Activated CD4-positive, alpha-beta T cell treated with anti-CD3 and anti-CD28 coated beads, Interleukin-2, amount 50 U/mL, for 16 hours (primary cell): ENCODE data around the gene OR2AT4.
"Not testable (repeated sequence)": the region's sequence is repeated elsewhere in the genome, so short reads cannot be mapped to it uniquely, and the experiment has no call there.

Source experiments
- DNase-seq: peaks from one replicate; pipeline ENCODE4 v3.0.0-alpha.2; 2020

OR2AT4 gene

DNA sequence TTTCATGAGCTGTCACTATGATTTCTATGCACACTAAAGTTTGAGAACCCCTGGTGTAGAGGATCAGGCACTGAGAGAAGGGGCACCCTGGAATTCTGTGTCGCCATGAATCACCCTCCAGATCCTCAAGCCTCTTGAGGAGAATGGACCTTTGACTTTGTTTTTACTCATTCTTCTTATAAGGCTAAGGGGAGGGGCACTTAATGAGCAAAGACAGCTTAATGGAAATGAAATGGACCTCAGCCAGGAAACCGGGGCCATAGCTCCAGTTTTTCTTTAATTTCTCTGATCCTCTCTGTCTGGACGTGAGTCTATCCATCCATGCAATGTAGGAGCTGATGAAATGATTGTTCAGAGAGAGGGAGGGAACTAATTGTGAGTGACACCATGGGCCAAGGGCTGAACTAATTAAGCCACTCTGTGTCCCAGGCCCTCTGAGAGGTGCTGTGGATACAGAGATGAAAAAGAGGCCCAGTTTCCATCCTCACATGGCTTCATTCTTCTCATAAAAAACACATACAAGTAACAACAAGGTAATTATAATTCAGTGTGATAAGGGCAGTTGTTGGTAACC lies 32.8 kb downstream of the OR2AT4 start:
- DNase-seq: no peak

- no peak for DNase-seq
Observed at GRCh38 chr11:75059299-75059698, 37.4 kb downstream of the OR2AT4 start.

DNA sequence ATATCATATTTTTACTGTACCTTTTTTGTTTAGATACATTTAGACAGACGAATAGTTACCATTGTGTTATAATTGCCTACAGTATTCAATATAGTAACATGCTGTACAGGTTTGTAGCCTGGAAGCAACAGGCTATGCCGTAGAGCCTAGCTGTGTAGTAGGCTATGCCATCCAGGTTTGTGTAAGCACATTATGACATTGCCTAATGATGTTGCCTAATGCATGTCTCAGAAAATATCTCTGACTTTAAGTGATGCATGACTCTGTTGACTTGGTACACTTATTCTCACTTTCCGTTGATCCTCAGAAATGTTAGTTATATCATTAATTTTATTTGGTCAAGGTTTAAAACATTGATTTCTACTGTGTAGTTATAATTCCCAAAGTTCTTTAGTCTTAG lies 39.9 kb downstream of the OR2AT4 start:
- DNase-seq: no peak

DNA sequence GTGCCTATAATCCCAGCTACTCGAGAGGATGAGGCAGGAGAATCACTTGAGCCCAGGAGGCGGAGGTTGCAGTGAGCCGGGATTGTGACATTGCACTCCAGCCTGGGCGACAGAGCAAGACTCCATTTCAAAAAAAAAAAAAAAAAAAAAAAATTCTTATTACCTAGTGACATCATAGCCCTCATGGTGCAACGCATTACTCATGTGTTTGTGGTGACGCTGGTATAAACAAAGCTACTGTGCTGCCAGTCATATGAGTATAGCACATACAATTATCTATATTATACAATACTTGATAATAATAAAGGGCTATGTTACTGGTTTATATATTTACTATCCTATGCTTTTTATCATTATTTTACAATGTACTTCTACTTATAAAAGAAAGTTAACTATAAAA lies 41.2 kb downstream of the OR2AT4 start:
- DNase-seq: no peak

DNA sequence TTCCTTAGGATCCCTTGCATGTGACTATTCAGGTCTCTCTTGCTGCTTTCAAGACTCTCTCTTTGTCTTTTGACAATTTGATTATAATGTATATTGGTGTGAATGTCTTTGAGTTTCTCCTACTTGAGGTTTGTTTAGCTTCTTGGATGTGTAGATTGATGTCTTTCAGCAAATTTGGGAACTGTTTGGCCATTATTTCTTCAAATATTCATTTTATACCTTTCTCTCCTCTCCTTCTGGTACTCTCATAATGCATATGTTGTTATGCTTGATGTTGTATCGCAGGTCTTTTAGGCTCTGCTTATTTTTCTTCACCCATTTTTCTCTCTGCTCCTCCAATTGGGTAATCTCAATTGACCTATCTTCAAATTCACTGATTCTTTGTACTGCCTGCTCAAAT lies 44.2 kb downstream of the OR2AT4 start:
- no peak for DNase-seq

DNA sequence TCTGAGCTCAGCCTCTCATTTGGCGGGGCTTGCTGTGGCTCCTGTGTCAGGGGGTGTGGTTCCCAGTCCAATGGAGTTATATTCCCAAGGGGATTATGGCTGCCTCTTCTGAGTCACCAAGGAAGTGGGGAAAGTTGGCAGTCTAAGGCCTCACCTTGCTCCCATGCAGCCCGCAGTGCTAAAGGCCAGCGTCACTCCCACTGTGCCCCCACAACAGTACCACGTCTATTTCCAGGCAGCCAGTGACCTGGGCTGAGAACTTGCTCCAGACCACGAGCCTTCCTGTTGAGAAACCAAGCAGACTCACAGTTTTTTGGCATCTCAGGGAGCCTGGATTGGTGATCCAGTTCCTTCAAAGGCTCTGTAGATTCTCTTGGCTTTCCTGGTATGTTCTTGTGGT lies 45.6 kb downstream of the OR2AT4 start:
- DNase-seq: no peak

GRCh38 chr11:75050516-75050915 lies 46.2 kb downstream of the OR2AT4 start:
- no peak for DNase-seq

- not testable (repeated sequence) for DNase-seq
Observed at GRCh38 chr11:75049501-75050266, 47.0 kb downstream of the OR2AT4 start.

DNA sequence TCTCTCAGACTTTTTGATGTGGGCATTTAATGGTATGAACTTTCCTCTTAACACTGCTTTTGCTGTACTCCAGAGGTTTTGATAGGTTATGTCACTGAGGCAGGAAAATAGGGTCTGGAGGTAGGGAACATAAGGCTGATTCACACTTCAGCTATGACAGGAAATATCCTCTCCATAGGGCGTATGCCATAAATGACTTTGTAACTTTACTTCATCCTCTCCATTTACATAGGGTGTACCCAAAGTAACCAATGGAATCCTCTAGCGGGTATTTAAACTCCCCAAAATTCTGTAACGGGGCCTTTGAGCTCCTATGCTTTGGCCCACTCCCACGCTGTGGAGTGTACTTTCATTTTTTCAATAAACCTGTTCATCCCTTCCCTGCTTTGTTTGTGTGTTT lies 49.5 kb downstream of the OR2AT4 start:
- no peak for DNase-seq

DNA sequence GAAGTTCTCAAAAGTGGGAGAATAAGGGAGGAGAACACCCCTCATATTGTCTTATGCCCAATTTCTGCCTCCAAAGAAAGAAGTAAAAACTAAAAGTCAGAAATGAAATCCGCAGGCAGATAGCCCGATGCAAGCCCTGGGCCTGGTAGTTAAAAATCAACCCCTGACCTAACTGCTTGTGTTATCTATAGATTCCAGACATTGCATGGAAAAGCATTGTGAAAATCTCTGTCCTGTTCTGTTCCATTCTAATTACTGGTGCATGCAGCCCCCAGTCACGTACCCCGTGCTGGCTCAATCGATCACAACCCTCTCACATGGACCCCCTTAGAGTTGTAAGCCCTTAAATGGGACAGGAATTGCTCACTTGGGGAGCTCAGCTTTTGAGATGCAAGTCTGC lies 50.0 kb downstream of the OR2AT4 start:
- DNase-seq: not testable (repeated sequence)

DNA sequence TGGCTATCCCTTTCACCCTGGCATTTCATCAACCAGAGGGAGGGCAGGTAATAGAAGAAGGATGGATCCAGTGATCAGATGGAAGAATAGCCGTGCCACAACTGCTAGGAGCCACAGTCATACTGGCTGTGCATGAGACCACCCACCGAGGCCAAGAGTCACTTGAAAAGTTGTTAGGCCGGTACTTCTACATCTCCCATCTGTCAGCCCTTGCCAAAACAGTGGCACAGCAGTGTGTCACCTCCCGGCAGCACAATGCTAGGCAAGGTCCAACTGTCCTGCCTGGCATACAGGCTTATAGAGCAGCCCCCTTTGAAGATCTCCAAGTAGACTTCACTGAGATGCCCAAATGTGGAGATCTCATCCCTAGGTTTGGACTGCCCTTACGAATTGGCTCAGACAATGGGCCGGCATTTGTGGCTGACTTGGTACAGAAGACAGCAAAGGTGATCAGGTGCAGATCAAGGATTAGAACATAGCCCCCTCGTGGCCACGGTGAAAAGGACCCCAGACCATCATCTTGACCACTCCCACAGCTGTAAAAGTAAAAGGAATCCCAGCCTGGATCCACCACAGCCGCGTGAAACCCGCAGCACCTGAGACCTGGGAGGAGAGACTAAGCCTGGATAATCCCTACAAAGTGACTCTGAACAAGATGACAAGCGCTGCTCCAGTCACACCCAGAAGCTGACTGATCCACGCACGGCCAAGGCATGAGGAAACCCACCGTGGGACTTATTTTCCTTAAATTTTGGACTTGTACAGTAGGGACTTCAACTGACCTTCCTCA lies 52.1 kb downstream of the OR2AT4 start:
- not testable (repeated sequence) for DNase-seq

- not testable (repeated sequence) for DNase-seq
Observed at GRCh38 chr11:75041821-75042220, 54.9 kb downstream of the OR2AT4 start.

DNA sequence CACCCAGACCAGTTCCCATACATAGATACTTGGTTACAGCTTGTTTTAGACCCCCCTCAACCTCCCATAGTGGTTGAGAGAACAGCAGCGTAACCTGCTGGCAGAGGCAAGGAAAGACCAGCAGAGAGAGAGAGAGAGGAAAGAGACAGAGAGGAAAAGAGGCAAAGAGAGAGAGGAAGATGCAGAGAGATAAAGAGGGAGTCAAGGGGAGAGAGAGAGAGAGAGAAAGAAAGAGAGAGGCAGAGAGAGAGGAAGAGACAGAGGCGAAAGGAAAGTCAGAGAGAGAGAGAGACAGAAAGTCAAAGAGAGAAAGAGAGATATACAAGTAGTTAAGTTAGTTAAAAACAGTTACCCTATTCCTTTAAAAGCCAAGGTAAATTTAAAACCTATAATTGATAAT lies 55.4 kb downstream of the OR2AT4 start:
- no peak for DNase-seq

DNA sequence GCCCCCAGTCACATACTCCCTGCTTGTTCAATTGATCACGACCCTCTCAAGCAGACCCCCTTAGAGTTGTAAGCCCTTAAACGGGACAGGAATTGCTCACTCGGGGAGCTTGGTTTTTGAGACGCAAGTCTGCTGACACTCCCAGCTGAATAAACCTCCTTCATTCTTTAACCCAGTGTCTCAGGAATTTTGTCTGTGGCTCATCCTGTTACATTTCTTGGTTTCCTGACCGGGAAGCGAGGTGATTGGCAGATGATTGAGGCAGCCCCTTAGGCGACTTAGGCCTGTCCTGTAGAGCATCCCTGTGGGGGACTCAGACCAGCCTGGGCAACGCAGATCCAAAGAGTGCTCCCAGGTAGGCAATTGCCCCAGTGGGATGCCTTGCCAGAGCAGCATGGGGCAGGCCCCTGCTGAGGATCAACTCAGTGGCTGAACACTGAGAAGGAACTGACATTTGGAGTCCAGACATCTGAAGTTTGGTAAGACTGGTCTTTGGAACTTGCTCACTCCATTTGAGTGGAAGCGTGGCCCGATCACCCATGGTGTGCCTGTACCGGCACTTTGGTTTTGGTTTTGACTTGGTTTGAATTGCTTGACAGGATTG lies 56.4 kb downstream of the OR2AT4 start:
- DNase-seq: no peak

DNA sequence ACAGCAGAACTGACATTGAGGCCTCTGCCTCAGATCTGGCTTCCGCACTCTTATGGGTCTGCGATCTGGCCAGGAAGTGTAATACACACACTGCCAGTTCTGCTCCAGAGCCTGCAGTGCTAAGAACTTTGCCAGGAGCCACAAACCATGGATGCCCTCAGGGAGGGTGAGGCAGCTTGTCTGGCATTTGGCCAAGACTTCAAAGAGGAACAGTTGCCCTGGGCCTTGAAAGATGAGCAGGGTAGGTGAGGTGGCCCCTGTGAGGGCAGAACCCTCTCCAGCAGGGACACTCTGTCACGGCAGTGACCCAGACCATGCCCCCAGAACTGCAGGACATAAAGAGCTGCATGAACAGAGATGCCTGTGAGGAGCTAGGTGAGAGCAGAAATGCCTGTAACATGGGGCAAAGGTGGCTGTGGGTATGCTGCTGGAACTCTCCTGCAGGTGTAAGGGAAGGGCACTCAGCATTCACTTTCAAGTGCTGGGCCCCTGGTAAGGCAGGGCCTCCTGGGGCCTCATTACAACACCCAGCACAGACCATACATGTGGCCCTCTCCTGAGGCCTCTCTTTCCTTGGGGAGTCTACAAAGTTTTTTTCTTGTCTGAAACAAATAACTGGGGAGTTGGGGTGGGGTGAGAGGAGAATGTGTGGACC lies 60.6 kb downstream of the OR2AT4 start:
- no peak for DNase-seq

DNA sequence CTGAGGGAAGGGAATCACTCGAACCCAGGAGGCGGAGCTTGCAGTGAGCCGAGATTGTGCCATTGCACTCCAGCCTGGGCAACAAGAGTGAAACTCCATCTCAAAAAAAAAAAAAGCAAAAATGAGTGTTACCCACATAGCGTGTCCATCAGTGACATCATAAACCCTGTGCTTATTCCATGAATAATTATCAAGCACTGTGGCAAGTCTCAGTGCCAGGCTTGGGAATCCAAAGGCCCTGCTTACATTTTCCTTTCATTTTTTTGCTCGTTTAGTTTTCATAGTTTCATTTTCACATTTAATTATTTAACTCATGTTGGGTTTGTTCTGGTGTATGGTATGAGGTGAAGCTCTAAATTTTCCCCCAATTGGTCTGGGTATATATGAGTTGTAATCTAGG lies 61.4 kb downstream of the OR2AT4 start:
- DNase-seq: no peak

GRCh38 chr11:75033916-75034315 lies 62.8 kb downstream of the OR2AT4 start:
- DNase-seq: no peak

DNA sequence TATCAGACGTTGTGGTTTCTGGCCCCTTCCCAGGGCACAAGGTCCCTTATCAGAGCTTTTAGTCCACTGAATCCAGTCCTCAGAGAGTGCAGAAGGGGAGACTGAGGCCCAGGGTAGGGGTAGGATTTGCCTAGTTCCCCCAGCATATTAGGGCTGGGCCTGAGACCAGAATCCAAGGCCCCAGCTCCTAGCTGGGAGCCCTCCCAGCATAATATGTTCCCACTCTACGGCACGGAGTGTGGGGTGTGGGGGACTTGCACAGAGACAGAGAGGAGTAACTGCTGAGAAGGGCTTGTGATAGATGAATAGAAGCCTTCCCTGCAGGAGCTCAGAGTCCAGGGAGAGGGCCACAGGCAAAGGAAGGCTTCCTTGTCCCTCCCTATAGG lies 64.1 kb downstream of the OR2AT4 start:
- no peak for DNase-seq

DNA sequence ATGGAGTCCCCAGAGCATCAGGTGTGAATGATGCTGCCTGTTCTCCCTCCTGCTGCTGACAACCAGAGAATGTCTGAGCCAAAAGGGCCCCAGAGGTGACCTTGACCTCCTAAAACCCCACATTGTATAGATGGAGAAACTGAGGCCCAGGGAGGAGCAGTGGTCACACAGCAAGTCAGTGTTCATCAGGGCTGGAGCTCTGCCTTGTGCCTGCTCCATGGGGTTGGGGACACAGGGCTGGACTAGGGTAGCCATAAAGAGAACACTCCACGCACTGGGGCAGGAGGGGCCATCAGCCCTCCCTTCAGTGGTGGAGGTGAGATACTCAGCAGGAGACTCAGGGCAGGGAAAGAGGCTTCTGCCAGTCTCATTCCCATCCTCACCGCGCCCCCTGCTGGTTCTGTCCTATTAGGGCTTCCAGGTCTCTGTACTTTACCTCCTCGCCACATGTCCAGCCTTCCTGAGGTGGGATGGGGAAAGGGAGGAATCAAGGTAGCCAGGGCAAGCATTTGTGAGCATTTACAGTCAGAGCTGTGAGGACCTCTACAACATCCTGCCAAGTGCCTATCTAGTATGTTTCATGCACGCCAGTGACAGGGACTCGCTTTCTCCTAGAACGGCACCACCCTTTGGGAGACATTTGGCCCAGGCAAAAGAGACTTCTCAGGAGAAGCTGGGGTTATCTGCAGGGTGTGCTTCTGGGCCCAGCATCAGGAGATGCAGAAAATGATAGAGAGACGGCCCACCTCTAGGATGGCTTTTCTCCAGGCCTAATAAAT lies 64.7 kb downstream of the OR2AT4 start:
- DNase-seq: peak; percentile 62
